ENCODE data around the gene CDKAL1.

Gene CDKAL1

DNA sequence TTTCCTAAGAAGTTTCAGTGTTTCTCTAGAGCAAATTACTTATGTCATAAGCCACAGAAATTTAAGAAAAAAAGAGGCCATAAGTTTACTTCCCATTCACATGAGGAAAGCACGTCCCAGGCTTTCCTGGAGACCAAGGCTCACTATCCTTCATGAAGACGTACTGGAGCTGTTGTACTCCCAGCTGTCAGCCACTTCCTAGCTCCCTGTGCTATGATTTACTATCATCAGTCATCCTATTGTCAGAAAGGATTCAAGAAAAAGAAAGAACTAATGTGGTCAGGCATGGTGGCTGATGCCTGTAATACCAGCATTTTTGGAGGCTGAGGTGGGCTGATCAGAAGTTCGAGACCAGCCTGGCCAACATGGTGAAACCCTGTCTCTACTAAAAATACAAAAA is 721.9 kb downstream of the CDKAL1 start:
- Histone ChIP-seq H3K9me3 (ENCODE audit: control insufficient read depth, low read length) (peaks cover 4% of the 10 kb centered on the region), H3K4me3 (ENCODE audit: low read length) (no peak overlapping the region), H3K4me1 (ENCODE audit: control insufficient read depth, insufficient read depth, low read length) (no peaks in the 10 kb centered on the region), H3K36me3 (ENCODE audit: control insufficient read depth, insufficient read depth, low read length, severe bottlenecking) (no peaks in the 10 kb centered on the region), H3K9ac (ENCODE audit: low read length) (no peak overlapping the region), H3K27me3 (replicated peaks; ENCODE audit: control insufficient read depth, insufficient read depth, low read length) (no peaks in the 10 kb centered on the region)
- no peak for DNase-seq (ENCODE audit: low read depth)

DNA sequence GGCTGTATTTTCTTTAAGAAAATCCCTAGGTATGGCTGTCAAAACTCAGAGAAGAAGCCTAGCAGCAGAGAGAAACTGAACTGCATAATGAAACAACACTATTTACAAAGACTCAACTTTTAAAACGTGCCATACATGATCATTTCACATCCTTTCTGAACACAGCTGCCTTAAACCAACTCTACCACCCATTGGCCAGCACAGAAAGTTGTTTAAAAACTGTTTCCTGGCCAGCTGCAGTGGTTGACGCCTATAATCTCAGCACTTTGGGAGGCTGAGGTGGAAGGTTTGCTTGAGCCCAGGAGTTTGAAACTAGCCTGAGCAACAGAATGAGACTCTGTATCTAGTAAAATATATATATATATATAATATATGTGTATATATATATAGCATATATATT is 722.9 kb downstream of the CDKAL1 start:
- no peak for DNase-seq (ENCODE audit: low read depth)
- H3K27me3 ChIP-seq (replicated peaks; ENCODE audit: control insufficient read depth, insufficient read depth, low read length): no peaks in the 10 kb centered on the region
- peaks cover under 1% of the 10 kb centered on the region for H3K9me3 ChIP-seq (ENCODE audit: control insufficient read depth, low read length)
- no peak overlapping the region for H3K9ac ChIP-seq (ENCODE audit: low read length)
- no peaks in the 10 kb centered on the region for H3K36me3 ChIP-seq (ENCODE audit: control insufficient read depth, insufficient read depth, low read length, severe bottlenecking)
- H3K4me3 ChIP-seq (ENCODE audit: low read length): no peak overlapping the region
- no peaks in the 10 kb centered on the region for H3K4me1 ChIP-seq (ENCODE audit: control insufficient read depth, insufficient read depth, low read length)

DNA sequence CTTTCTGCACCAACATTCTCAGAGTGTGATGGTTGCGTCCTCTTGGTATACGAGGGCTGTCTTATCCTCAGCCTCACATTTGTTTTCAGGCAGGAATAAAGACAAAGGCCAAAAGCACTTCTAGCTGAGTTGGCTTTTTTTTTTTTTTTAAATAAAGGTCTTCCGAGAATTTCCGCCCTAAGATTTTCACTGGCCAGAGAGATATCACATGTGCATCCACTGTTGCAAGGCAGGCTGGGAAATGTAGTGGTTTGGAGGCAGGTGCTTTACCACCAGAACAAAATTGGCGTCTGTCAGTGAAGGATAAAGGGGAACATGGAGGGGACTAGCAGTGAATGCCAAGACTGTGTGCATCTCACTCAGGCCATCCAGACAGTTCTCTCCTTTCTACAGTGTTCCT is 724.4 kb downstream of the CDKAL1 start:
- Histone ChIP-seq H3K36me3 (ENCODE audit: control insufficient read depth, insufficient read depth, low read length, severe bottlenecking) (no peaks in the 10 kb centered on the region), H3K27me3 (replicated peaks; ENCODE audit: control insufficient read depth, insufficient read depth, low read length) (no peaks in the 10 kb centered on the region), H3K4me1 (ENCODE audit: control insufficient read depth, insufficient read depth, low read length) (no peaks in the 10 kb centered on the region), H3K9me3 (ENCODE audit: control insufficient read depth, low read length) (no peaks in the 10 kb centered on the region), H3K9ac (ENCODE audit: low read length) (no peak overlapping the region), H3K4me3 (ENCODE audit: low read length) (no peak overlapping the region)
- no peak for DNase-seq (ENCODE audit: low read depth)

DNA sequence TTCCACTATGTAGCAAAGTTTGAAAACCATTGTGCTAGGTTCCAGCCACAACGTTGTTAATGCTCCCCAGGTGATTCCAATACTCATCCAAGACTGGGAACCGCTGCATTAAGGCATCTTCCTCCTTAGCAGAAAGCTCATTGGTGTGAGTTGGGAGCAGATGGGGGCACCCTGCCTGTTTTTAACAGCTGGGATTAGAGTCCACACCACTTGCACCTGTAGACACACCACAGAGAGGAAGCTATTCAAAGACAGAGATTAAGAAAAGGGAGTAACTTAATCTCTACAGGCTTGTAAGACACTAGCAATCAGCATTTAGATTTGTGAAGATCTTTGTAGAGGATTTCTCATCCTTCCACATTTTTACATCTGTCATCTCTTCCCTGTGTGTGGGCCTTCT is 725.4 kb downstream of the CDKAL1 start:
- no peaks in the 10 kb centered on the region for H3K36me3 ChIP-seq (ENCODE audit: control insufficient read depth, insufficient read depth, low read length, severe bottlenecking)
- no peaks in the 10 kb centered on the region for H3K27me3 ChIP-seq (replicated peaks; ENCODE audit: control insufficient read depth, insufficient read depth, low read length)
- H3K4me3 ChIP-seq (ENCODE audit: low read length): no peak overlapping the region
- H3K4me1 ChIP-seq (ENCODE audit: control insufficient read depth, insufficient read depth, low read length): no peaks in the 10 kb centered on the region
- H3K9ac ChIP-seq (ENCODE audit: low read length): no peak overlapping the region
- no peak for DNase-seq (ENCODE audit: low read depth)
- H3K9me3 ChIP-seq (ENCODE audit: control insufficient read depth, low read length): no peaks in the 10 kb centered on the region

DNA sequence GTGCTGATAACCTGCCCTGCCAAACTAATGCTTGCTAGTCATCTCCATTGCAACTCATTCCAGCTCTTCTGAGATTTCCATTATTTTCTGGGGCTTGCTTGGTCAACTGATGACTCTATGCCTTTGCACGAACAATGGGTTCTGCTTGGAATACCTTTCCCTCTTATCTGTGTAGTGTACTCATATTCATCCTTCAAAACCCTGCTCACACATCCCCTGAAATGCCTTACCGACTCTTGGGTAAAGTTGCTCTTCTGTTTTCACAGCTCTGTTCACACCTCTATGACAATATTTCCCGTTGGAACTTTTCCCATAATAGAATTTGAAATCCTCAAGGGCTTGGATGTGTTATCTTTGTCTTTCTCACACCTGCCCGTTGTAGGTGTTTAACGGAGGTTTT is 728.2 kb downstream of the CDKAL1 start:
- H3K9ac ChIP-seq (ENCODE audit: low read length): no peak overlapping the region
- H3K27me3 ChIP-seq (replicated peaks; ENCODE audit: control insufficient read depth, insufficient read depth, low read length): no peaks in the 10 kb centered on the region
- no peak overlapping the region for H3K4me3 ChIP-seq (ENCODE audit: low read length)
- H3K9me3 ChIP-seq (ENCODE audit: control insufficient read depth, low read length): no peaks in the 10 kb centered on the region
- H3K4me1 ChIP-seq (ENCODE audit: control insufficient read depth, insufficient read depth, low read length): no peaks in the 10 kb centered on the region
- DNase-seq (ENCODE audit: low read depth): no peak
- no peaks in the 10 kb centered on the region for H3K36me3 ChIP-seq (ENCODE audit: control insufficient read depth, insufficient read depth, low read length, severe bottlenecking)

DNA sequence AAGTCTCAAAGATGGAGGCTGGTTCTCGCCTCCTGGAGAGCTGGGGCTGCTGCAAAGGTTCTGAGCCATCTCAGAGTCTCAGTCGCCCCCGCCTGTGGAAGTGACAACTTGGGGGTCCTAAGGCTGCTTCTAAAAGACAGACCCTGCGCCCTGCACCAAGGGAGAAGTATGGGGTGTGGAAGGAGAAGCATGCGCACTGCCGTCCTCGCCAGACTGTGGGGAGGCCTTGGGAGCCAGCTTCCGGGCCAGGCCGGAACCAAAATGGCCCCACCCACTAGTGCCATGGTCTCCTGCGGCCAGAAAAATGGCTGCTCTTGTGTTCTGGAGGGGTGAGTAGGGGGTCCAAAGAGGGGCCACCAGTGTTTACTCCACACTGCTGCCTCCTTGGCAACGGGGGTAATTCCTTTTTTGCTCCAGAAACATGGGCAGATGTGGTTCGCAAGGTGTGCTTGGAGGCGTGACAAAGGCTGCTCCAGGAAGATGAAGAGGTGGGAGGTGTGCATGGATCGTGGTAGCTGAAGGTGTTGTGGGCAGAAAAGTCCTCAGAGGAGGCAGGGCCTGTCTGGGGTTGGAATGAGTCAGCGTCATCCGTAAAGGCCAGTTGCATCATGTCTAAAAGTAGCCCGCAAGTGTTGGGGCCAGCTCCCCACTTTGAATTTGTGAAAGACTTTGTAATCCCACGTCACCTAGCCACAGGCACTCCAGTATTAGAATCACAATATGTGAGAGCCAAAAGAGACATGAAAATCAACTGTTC is 729.5 kb downstream of the CDKAL1 start:
- Histone ChIP-seq H3K9ac (ENCODE audit: low read length) (no peak overlapping the region), H3K4me3 (ENCODE audit: low read length) (no peak overlapping the region), H3K4me1 (ENCODE audit: control insufficient read depth, insufficient read depth, low read length) (no peaks in the 10 kb centered on the region), H3K36me3 (ENCODE audit: control insufficient read depth, insufficient read depth, low read length, severe bottlenecking) (no peaks in the 10 kb centered on the region), H3K9me3 (ENCODE audit: control insufficient read depth, low read length) (no peaks in the 10 kb centered on the region), H3K27me3 (replicated peaks; ENCODE audit: control insufficient read depth, insufficient read depth, low read length) (no peaks in the 10 kb centered on the region)
- DNase-seq (ENCODE audit: low read depth): no peak

DNA sequence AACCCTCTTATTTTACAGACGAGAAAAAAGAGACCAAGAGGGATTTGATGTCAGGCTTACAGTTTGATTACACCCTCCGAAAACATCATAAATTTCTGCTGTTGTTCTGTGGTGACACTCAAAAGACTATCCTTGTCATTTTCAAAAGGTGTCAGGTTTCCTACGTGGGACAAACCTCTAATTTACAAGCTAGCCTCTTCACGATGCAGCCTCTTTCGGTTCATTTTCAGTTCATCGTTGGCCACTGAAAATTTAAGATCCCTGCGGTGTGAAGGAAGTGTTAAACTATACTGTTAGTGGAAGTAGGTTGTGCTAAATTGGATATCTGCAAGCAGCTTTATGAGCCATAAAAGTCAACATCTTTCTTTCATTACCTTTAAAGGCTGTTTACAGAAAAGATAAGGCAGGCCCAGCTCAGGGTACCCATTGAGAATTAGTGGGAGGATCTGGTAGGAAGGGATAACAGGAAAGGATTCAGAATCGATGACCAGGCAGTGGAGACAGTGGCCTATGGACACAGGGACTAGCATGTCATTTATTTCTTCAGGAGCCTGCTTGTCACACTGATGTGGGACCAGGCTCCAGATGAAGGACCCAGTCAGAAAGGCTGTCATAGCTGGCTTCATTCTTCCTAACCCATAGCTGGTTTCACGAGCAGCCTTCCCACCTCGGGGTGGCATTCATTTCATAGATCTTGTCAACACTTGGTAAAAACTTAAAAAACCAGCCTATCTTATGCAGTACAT is 730.2 kb downstream of the CDKAL1 start:
- DNase-seq (ENCODE audit: low read depth): no peak
- no peaks in the 10 kb centered on the region for H3K4me1 ChIP-seq (ENCODE audit: control insufficient read depth, insufficient read depth, low read length)
- no peaks in the 10 kb centered on the region for H3K27me3 ChIP-seq (replicated peaks; ENCODE audit: control insufficient read depth, insufficient read depth, low read length)
- H3K9ac ChIP-seq (ENCODE audit: low read length): no peak overlapping the region
- H3K36me3 ChIP-seq (ENCODE audit: control insufficient read depth, insufficient read depth, low read length, severe bottlenecking): no peaks in the 10 kb centered on the region
- no peaks in the 10 kb centered on the region for H3K9me3 ChIP-seq (ENCODE audit: control insufficient read depth, low read length)
- no peak overlapping the region for H3K4me3 ChIP-seq (ENCODE audit: low read length)

DNA sequence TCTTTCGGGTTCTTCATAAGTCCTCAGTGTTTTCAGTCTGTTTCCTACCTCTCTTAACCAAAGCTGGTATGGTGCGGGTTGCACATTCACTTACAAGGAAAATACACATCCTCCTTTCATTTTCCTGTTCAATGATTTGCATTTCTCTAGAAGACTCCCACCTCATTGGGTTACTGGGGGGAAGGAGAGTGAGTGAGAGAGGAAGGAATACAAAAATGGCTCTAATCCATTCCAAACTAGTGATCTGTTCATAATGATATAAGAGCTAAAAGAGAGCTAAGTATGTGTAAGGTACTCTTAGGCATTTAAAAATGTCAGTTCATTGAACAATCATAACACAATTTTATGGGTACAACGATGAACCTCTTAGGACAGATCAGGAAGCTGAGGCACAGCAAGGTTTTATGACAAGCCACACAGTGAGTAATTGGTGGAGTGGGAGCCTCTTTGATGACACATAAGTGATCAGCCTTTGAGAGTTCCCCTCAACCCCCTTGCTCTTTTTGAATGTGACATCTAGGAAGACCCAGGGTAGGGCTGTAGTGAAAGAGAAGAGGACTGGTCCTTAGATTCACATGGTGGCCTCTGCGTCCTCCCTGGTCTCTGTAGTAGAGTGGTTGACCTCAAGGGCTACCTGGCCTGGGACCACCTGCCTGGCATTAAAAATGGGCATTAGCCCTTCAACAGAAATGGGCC is 730.9 kb downstream of the CDKAL1 start:
- Histone ChIP-seq H3K4me1 (ENCODE audit: control insufficient read depth, insufficient read depth, low read length) (no peaks in the 10 kb centered on the region), H3K4me3 (ENCODE audit: low read length) (no peak overlapping the region), H3K9ac (ENCODE audit: low read length) (no peak overlapping the region), H3K9me3 (ENCODE audit: control insufficient read depth, low read length) (no peaks in the 10 kb centered on the region), H3K27me3 (replicated peaks; ENCODE audit: control insufficient read depth, insufficient read depth, low read length) (no peaks in the 10 kb centered on the region), H3K36me3 (ENCODE audit: control insufficient read depth, insufficient read depth, low read length, severe bottlenecking) (no peaks in the 10 kb centered on the region)
- DNase-seq (ENCODE audit: low read depth): no peak

DNA sequence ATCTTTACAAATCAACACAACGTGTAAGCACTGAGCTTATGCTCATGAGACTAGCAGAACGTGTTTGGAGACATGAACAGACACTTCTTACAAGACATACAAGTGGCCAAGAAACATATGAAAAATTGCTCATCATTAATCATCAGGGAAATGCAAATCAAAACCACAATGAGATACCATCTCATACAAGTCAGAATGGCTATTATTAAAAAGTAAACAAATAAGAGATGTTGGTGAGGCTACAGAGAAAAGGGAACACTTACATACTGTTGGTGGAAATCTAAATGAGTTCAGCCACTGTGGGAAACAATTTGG is 731.4 kb downstream of the CDKAL1 start:
- Histone ChIP-seq H3K27me3 (replicated peaks; ENCODE audit: control insufficient read depth, insufficient read depth, low read length) (no peaks in the 10 kb centered on the region), H3K9ac (ENCODE audit: low read length) (no peak overlapping the region), H3K36me3 (ENCODE audit: control insufficient read depth, insufficient read depth, low read length, severe bottlenecking) (no peaks in the 10 kb centered on the region), H3K4me3 (ENCODE audit: low read length) (no peak overlapping the region), H3K4me1 (ENCODE audit: control insufficient read depth, insufficient read depth, low read length) (no peaks in the 10 kb centered on the region), H3K9me3 (ENCODE audit: control insufficient read depth, low read length) (no peaks in the 10 kb centered on the region)
- DNase-seq (ENCODE audit: low read depth): no peak

DNA sequence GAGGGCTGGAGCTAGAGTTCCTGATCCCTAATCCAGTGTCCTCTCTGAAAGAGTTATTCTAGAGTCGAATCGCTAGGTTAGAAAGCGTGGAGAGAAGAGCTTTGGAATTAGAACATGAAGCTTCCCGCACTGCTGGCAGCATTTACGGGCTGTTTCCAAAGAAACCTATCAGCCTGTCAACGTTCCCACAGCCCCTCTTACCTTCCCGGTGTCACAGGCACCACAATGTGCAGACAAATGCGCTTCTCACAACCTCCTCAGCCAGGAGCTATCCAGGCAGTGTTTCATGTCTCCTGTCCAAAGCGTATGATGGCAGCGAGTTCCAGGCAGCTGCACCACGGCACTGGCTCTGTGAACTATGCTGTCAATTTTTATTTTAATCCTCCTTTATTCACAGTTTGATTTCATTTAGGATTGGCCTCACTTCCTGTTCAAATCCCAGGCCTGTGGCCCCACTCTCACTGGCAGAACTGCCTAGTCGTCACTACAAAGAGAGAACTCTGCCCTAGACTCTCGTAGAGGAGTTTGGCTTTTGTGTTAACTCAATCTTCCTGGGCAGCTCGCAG is 736.5 kb downstream of the CDKAL1 start:
- Histone ChIP-seq H3K9ac (ENCODE audit: low read length) (no peak overlapping the region), H3K36me3 (ENCODE audit: control insufficient read depth, insufficient read depth, low read length, severe bottlenecking) (no peaks in the 10 kb centered on the region), H3K9me3 (ENCODE audit: control insufficient read depth, low read length) (peaks cover 5% of the 10 kb centered on the region), H3K27me3 (replicated peaks; ENCODE audit: control insufficient read depth, insufficient read depth, low read length) (no peaks in the 10 kb centered on the region), H3K4me3 (ENCODE audit: low read length) (peak overlapping the region; percentile 13), H3K4me1 (ENCODE audit: control insufficient read depth, insufficient read depth, low read length) (peaks cover 3% of the 10 kb centered on the region)
- DNase-seq (ENCODE audit: low read depth): no peak

DNA sequence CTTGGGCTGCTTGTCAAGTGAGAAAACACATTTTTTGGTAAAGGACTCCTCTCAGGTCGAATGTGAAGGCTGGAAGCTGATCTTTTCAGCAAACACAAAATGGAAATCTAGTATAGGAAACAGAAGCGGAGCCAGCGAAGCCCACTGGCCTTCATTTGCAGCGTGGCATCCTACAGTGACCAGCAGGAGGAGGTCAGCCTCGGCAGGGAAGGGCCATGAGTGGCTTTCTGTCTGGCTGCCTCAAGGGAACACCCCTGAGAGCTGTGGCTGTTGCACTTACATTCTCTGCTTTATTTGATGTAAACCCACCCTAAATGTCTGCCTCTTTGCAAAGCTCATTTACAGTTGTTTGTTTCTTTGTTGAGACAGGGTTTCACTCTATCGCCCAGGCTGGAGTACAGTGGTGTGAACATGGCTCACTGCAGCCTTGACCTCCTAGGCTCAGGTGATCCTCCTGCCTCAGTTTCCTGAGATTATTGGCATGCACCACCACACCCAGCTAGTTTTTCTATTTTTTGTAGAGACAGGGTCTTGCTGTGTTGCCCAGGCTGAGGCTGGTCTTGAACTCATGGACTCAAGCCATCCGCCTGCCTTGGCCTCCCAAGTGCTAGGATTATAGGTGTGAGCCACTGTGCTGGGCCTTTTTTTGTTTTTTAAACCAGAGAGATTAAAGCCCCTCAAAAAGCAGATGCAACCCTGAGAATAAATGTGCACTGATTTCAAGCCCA is 737.3 kb downstream of the CDKAL1 start:
- Histone ChIP-seq H3K27me3 (replicated peaks; ENCODE audit: control insufficient read depth, insufficient read depth, low read length) (no peaks in the 10 kb centered on the region), H3K4me1 (ENCODE audit: control insufficient read depth, insufficient read depth, low read length) (peaks cover 3% of the 10 kb centered on the region), H3K9ac (ENCODE audit: low read length) (no peak overlapping the region), H3K36me3 (ENCODE audit: control insufficient read depth, insufficient read depth, low read length, severe bottlenecking) (no peaks in the 10 kb centered on the region), H3K9me3 (ENCODE audit: control insufficient read depth, low read length) (peaks cover 5% of the 10 kb centered on the region), H3K4me3 (ENCODE audit: low read length) (no peak overlapping the region)
- DNase-seq (ENCODE audit: low read depth): no peak

Data from adipocyte (in vitro differentiated cells).